ENCODE results near the gene DHRS4. TPM values are rescaled to one million over a fixed set of nuclear protein-coding genes. Genes with fewer than 3 reads are reported as not detected.
A peak's percentile ranks its signal among the peaks of the same experiment; 100 is the strongest.

DHRS4 gene
- total and polyA plus RNA-seq, 2 of the 13 experiments (the other 11 are each of a cell fraction or from before 2014, with no cell fraction given) = 23.9 to 45.1 TPM

- TF ChIP-seq ZNF205 (CRISPR knock-in tag; IDR thresholded peaks at IDR 0.05) = peak; percentile 81
- peak; percentile 90 for TF ChIP-seq POGK (CRISPR knock-in tag; conservative IDR thresholded peaks at IDR 0.05)
- 0 out of 2 replicates have a peak, but pooled peaks have one; percentile 2 for TF ChIP-seq CC2D1A (CRISPR knock-in tag; IDR thresholded peaks at IDR 0.05)
- 0 out of 2 replicates have a peak, but pooled peaks have one; percentile 42 for TF ChIP-seq ZNF326 (CRISPR knock-in tag; IDR thresholded peaks at IDR 0.05; ENCODE audit: borderline replicate concordance)
- TF ChIP-seq HES4 (CRISPR knock-in tag; IDR thresholded peaks at IDR 0.05; ENCODE audit: borderline replicate concordance) = peak; percentile 98; the same call in 1 of the 2 replicates
- TF ChIP-seq KAT8 (CRISPR knock-in tag; IDR thresholded peaks at IDR 0.05) = peak; percentile 60
- TF ChIP-seq THAP9 (CRISPR knock-in tag; IDR thresholded peaks at IDR 0.05; ENCODE audit: borderline replicate concordance) = peak; percentile 88; the same call in 1 of the 2 replicates
- TF ChIP-seq ZNF674 (CRISPR knock-in tag; IDR thresholded peaks at IDR 0.05; ENCODE audit: low read depth) = 0 out of 2 replicates have a peak, but pooled peaks have one; percentile 57
- peak; percentile 36 for TF ChIP-seq FOSL2 (CRISPR knock-in tag; IDR thresholded peaks at IDR 0.05)
- peak; percentile 66 for TF ChIP-seq RXRA (CRISPR knock-in tag; IDR thresholded peaks at IDR 0.05)
- peak; percentile 82 for TF ChIP-seq RARA (CRISPR knock-in tag; IDR thresholded peaks at IDR 0.05)
- peak; percentile 57; the same call in 1 of the 2 replicates for TF ChIP-seq ZBTB20 (CRISPR knock-in tag; IDR thresholded peaks at IDR 0.05; ENCODE audit: borderline replicate concordance, low read depth)
- TF ChIP-seq HIC2 (CRISPR knock-in tag; IDR thresholded peaks at IDR 0.05; ENCODE audit: low read depth) = peak; percentile 93
- peak; percentile 66 for TF ChIP-seq HNRNPLL (IDR thresholded peaks at IDR 0.05; ENCODE audit: low read depth, low read length, poor library complexity, severe bottlenecking)
- TF ChIP-seq ZNF839 (CRISPR knock-in tag; IDR thresholded peaks at IDR 0.05; ENCODE audit: borderline replicate concordance) = peak; percentile 98; the same call in 1 of the 2 replicates
- peak; percentile 60 for TF ChIP-seq RXRB (CRISPR knock-in tag; IDR thresholded peaks at IDR 0.05; ENCODE audit: borderline replicate concordance)
- peak; percentile 81; the same call in 1 of the 2 replicates for TF ChIP-seq ZNF138 (CRISPR knock-in tag; IDR thresholded peaks at IDR 0.05; ENCODE audit: low read depth)
- TF ChIP-seq ARID5B (CRISPR knock-in tag; IDR thresholded peaks at IDR 0.05) = peak; percentile 66
Observed at GRCh38 chr14:23988607-23989363, 35.2 kb downstream of the DHRS4 start, which contains the start of gene DHRS4L2 (continued).
